ENCODE measurements around the gene GAREM1.
A peak's percentile ranks its signal among the peaks of the same experiment; 100 is the strongest.
"Not testable (repeated sequence)": the region's sequence is repeated elsewhere in the genome, so short reads cannot be mapped to it uniquely, and the experiment has no call there.

The GAREM1 gene

DNA sequence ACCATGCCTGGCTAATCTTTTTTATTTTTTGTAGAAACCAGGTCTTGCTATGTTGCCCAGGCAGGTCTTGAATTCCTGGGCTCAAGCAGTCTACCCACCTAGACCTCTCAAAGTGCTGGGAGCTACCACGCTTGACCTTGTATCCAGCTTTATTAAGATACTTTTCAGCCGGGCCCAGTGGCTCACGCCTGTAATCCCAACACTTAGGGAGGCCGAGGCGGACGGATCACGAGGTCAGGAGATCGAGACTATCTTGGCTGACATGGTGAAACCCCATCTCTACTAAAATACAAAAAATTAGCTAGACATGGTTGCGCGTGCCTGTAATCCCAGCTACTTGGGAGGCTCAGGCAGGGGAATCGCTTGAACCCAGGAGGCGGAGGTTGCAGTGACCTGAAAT is 4.4 kb upstream of the GAREM1 start:
- H3K27me3 ChIP-seq (replicated peaks; ENCODE audit: control insufficient read depth, insufficient read depth, low read length); DNase-seq (ENCODE audit: low read depth); H3K36me3 ChIP-seq (ENCODE audit: control insufficient read depth, insufficient read depth, low read length, severe bottlenecking); H3K4me1 ChIP-seq (ENCODE audit: control insufficient read depth, insufficient read depth, low read length); H3K9me3 ChIP-seq (ENCODE audit: control insufficient read depth, low read length); H3K9ac ChIP-seq (ENCODE audit: low read length); H3K4me3 ChIP-seq (ENCODE audit: low read length): not testable (repeated sequence)

DNA sequence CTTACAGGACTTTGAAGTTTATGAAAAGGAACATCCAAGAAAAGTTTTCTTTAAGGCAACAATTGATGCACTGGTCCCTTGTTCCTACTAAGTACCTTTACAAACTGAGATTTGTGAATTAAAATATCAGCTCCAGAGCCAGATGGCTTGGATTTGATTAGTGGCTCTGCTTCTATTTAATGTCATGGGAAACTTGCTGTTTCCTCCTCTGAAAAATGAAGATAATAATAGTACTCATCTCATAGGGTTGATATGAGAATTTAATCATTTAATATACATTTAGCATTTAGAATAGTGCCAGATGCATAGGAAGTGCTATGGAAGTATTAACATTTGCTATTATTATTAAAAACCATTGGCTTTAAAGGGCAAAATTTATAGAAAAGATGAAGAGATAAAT is 2.6 kb upstream of the GAREM1 start:
- Histone ChIP-seq H3K4me3 (ENCODE audit: low read length) (no peak overlapping the region), H3K27me3 (replicated peaks; ENCODE audit: control insufficient read depth, insufficient read depth, low read length) (no peaks in the 10 kb centered on the region), H3K4me1 (ENCODE audit: control insufficient read depth, insufficient read depth, low read length) (peaks cover 17% of the 10 kb centered on the region), H3K9me3 (ENCODE audit: control insufficient read depth, low read length) (no peaks in the 10 kb centered on the region), H3K9ac (ENCODE audit: low read length) (no peak overlapping the region), H3K36me3 (ENCODE audit: control insufficient read depth, insufficient read depth, low read length, severe bottlenecking) (no peaks in the 10 kb centered on the region)
- DNase-seq (ENCODE audit: low read depth): no peak

DNA sequence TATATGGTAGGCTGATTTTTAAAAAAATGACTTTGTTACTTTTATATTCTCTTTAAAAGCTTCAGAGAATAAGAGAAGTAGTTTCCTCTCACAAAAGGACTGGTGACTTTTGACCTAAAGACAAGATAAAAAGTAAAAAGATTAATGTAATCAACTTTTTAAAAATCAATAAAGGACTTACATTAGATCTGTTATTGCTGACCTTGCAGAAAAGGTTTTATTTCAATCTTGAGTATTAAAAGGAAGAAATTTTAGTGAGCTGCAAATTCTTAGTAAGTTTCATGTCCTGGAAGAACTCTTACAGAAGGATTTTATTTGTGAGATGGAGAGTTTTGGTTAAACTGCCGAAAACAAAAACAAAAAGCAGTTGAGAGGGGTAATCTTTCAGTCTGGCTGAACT is 2.2 kb upstream of the GAREM1 start:
- H3K9ac ChIP-seq (ENCODE audit: low read length): no peak overlapping the region

DNA sequence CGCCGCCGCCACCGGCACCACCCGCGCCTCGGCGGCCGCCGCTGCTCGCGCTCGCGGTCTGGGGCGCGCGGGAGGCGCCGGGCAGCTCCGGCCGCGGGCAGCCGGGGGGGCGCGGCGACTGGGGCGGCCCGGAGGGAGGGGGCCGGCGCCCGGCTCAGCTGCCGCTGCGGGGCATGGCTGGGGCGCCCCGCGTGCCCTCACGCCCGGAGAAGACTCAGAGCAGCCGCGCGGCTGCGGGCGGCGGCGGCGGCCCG is 295 bp downstream of the GAREM1 start:
- Histone ChIP-seq H3K4me3 (ENCODE audit: low read length) (peak overlapping the region; percentile 88), H3K9ac (ENCODE audit: low read length) (peak overlapping the region; percentile 86), H3K27me3 (replicated peaks; ENCODE audit: control insufficient read depth, insufficient read depth, low read length) (no peaks in the 10 kb centered on the region), H3K4me1 (ENCODE audit: control insufficient read depth, insufficient read depth, low read length) (peaks cover 25% of the 10 kb centered on the region), H3K36me3 (ENCODE audit: control insufficient read depth, insufficient read depth, low read length, severe bottlenecking) (no peaks in the 10 kb centered on the region), H3K9me3 (ENCODE audit: control insufficient read depth, low read length) (no peaks in the 10 kb centered on the region)
- no peak for DNase-seq (ENCODE audit: low read depth)

More for the DNA sequence above, 2.2 kb upstream of the GAREM1 start:
- no peaks in the 10 kb centered on the region for H3K36me3 ChIP-seq (ENCODE audit: control insufficient read depth, insufficient read depth, low read length, severe bottlenecking)
- H3K4me3 ChIP-seq (ENCODE audit: low read length): no peak overlapping the region
- H3K27me3 ChIP-seq (replicated peaks; ENCODE audit: control insufficient read depth, insufficient read depth, low read length): no peaks in the 10 kb centered on the region
- H3K9me3 ChIP-seq (ENCODE audit: control insufficient read depth, low read length): no peaks in the 10 kb centered on the region
- peaks cover 21% of the 10 kb centered on the region for H3K4me1 ChIP-seq (ENCODE audit: control insufficient read depth, insufficient read depth, low read length)
- DNase-seq (ENCODE audit: low read depth): no peak

DNA sequence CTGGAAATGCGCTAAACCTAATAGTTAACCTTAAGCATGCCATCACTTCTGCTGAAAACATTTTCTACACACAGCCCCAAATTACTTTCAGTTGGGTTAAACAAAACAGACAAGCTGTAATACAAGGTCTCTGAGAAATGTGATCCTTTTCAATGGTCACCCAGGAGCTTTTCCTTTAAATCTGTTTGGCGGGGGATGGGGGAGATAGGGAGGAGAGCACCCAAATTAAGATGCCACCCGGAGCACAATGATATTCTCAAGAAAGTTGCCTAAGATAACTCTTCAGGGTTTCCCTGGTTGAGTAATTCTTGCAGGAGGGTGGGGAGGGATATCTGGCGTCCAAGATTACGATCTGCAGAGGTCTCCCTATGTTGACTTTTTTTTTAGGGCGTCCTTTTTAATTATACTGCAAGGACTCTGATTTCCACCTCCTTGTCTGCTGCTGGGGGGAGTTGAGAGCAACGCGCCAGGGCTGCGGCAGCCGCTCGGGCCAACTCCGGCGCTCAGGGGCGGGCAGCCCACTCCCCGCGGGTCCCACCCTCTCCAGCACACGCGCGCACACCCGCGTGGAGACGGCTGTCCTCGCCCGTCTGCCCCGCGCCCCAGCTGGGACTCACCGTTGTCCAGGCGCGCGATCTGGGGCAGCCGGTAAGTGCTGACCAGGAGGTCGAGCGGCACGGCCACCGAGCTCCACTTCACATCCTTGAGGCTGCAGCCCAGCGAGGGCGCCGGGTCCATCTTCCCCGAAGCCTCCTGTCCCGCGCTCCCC is 807 bp downstream of the GAREM1 start:
- Histone ChIP-seq H3K27me3 (replicated peaks; ENCODE audit: control insufficient read depth, insufficient read depth, low read length) (no peaks in the 10 kb centered on the region), H3K9me3 (ENCODE audit: control insufficient read depth, low read length) (no peaks in the 10 kb centered on the region), H3K4me1 (ENCODE audit: control insufficient read depth, insufficient read depth, low read length) (peaks cover 25% of the 10 kb centered on the region), H3K4me3 (ENCODE audit: low read length) (peak overlapping the region; percentile 88), H3K9ac (ENCODE audit: low read length) (peak overlapping the region; percentile 86), H3K36me3 (ENCODE audit: control insufficient read depth, insufficient read depth, low read length, severe bottlenecking) (no peaks in the 10 kb centered on the region)
- DNase-seq (ENCODE audit: low read depth): peak; percentile 75

DNA sequence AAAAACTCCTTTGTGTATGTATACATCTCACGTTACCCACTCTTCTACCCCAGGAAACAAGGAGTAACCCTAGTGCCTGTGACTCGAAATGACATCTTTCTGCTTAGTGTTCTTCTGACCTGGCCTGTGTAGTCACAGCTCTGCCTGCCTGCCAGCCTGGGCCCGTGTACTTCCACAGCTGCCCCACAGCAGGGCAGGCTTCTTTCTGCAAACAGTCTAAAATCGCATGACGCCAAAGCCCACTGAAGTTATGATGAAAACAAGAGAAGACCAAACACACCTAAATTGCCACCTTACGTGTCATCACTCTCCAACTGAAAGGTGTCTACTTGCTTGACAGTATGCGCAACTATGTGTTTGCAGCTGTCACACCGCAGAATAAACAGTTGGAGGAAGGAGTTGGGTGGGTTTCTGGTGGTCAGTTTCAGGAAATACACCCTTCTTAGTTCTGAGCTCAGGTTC is 1.5 kb downstream of the GAREM1 start:
- Histone ChIP-seq H3K4me1 (ENCODE audit: control insufficient read depth, insufficient read depth, low read length) (peaks cover 25% of the 10 kb centered on the region), H3K4me3 (ENCODE audit: low read length) (peak overlapping the region; percentile 88), H3K9me3 (ENCODE audit: control insufficient read depth, low read length) (no peaks in the 10 kb centered on the region), H3K36me3 (ENCODE audit: control insufficient read depth, insufficient read depth, low read length, severe bottlenecking) (no peaks in the 10 kb centered on the region), H3K27me3 (replicated peaks; ENCODE audit: control insufficient read depth, insufficient read depth, low read length) (no peaks in the 10 kb centered on the region), H3K9ac (ENCODE audit: low read length) (peak overlapping the region; percentile 86)
- DNase-seq (ENCODE audit: low read depth): peak; percentile 64

DNA sequence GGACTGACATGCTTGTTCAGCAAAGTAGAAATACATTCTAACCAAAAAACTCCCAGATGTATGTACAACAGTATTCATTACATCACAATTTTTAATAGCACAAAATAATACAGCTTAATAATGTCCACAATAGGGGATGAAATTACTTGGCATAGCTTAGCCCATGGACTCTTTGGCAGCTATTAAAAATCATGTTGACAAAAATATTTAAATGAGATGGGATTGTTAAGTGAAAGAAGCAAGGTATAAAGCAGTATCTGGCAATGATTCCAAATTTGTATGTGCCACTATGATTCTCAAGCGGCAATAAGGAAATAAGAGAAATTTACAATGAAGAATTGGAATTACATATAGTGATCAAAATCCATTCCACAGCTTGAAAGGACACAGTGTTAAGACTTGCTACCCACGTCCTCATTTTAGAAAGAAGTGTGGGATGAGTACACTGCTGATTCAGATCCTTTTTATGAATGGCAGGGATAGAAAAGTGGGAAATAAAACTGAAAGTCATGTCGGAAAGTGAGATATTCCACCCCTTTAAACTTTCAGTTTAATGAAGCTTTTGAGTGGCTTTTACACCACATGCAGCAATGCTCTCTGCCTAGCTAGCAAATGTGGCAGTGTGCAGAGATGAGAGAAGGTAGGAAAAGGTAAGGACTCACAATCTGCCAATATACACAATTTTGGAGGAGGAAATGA is 2.4 kb downstream of the GAREM1 start:
- no peak for DNase-seq (ENCODE audit: low read depth)
- Histone ChIP-seq H3K4me3 (ENCODE audit: low read length) (peak overlapping the region; percentile 76), H3K4me1 (ENCODE audit: control insufficient read depth, insufficient read depth, low read length) (peaks cover 25% of the 10 kb centered on the region), H3K36me3 (ENCODE audit: control insufficient read depth, insufficient read depth, low read length, severe bottlenecking) (no peaks in the 10 kb centered on the region), H3K9me3 (ENCODE audit: control insufficient read depth, low read length) (no peaks in the 10 kb centered on the region), H3K9ac (ENCODE audit: low read length) (peak overlapping the region; percentile 44), H3K27me3 (replicated peaks; ENCODE audit: control insufficient read depth, insufficient read depth, low read length) (no peaks in the 10 kb centered on the region)

DNA sequence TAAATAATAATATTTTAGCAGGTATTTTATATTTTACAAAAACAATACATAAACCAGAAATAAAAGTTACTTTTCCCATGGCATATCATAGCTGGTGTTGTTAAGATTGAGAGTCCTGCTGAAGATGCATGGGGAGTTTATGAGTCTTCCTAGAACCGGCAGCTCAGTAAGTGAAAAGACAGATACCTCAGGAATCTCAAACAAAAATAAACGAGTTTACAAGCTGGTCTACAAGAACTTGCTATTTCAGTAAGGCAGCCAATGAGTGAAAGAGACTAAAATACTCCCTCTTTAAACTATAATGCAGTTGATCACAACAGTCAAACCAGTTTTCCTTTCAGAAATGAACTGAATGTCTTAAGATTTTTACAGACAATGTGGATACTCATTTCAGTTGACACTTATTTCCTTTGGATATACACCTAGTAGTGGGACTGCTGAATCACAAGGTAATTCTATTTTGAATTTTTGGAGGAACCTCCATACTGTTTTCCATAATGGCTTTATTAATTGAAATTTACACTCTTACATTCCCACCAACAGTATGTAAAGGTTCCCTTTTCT is 8.9 kb downstream of the GAREM1 start:
- DNase-seq (ENCODE audit: low read depth): peak; percentile 45

DNA sequence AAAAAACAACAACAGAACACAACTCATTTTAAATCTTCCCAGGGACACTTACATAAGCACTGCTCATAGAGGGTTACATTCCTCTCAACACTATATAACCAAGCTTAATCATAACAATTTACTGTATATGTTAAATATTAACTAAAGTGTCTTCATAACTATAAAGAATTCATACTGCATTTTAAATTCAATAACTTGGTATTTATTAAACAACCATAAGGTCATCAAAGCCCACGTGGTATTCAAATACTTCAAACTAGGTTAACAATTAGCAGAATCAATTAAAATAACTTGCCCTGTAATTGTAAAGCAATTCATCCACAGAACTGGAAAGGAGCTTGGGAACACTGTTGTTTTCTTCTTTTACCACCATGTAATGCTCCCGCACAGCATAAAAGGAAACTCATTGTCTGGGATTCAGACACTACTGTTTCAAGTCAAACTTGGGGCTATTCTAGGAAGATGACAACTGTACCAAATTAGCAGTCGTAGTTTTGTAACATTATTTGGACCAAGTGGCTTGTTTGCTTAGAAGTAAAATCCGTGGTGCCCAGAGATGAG is 10.4 kb downstream of the GAREM1 start:
- DNase-seq (ENCODE audit: low read depth): no peak
- H3K9ac ChIP-seq (ENCODE audit: low read length): no peak overlapping the region
- H3K4me3 ChIP-seq (ENCODE audit: low read length): no peak overlapping the region
- no peaks in the 10 kb centered on the region for H3K27me3 ChIP-seq (replicated peaks; ENCODE audit: control insufficient read depth, insufficient read depth, low read length)
- H3K36me3 ChIP-seq (ENCODE audit: control insufficient read depth, insufficient read depth, low read length, severe bottlenecking): no peaks in the 10 kb centered on the region
- H3K9me3 ChIP-seq (ENCODE audit: control insufficient read depth, low read length): no peaks in the 10 kb centered on the region
- H3K4me1 ChIP-seq (ENCODE audit: control insufficient read depth, insufficient read depth, low read length): peaks cover 5% of the 10 kb centered on the region

More for the DNA sequence above, 8.9 kb downstream of the GAREM1 start:
- Histone ChIP-seq H3K4me3 (ENCODE audit: low read length) (no peak overlapping the region), H3K27me3 (replicated peaks; ENCODE audit: control insufficient read depth, insufficient read depth, low read length) (no peaks in the 10 kb centered on the region), H3K4me1 (ENCODE audit: control insufficient read depth, insufficient read depth, low read length) (no peaks in the 10 kb centered on the region), H3K36me3 (ENCODE audit: control insufficient read depth, insufficient read depth, low read length, severe bottlenecking) (no peaks in the 10 kb centered on the region), H3K9me3 (ENCODE audit: control insufficient read depth, low read length) (no peaks in the 10 kb centered on the region), H3K9ac (ENCODE audit: low read length) (no peak overlapping the region)

DNA sequence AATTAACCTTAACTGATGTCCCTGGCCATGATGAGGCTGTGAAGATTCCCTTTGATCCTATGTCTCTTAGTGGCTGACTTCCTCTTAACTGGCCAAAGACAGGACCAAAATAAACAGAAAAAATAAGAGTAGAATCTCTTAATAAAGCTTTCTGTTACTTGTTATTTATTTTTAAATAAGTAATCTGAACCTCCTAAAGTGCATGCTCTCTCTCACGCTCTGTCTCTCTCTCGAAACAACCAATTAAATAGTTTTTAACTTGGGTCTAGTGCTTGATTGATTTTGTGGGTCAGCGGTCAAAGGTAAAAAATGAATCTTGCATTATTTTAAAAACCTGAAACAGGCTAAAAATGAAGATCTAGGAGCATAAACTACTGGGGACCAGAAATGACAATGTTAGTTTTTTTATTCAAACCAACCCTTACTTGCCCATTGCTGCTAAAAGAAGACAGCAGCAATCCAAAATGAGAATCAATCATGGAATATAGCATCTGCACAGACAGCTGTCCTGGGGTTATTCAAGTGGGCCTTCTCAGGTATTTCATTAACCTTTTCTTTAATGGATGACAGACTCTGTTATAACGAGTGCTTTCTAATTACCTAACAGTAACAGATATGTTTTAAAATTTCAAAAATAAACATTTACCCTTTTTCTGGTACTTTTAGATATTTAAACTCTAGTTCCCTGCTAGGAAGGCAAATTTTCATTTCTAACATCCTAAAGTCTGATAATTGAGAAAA is 11.2 kb downstream of the GAREM1 start:
- no peaks in the 10 kb centered on the region for H3K27me3 ChIP-seq (replicated peaks; ENCODE audit: control insufficient read depth, insufficient read depth, low read length)
- no peaks in the 10 kb centered on the region for H3K9me3 ChIP-seq (ENCODE audit: control insufficient read depth, low read length)
- H3K9ac ChIP-seq (ENCODE audit: low read length): no peak overlapping the region
- H3K36me3 ChIP-seq (ENCODE audit: control insufficient read depth, insufficient read depth, low read length, severe bottlenecking): no peaks in the 10 kb centered on the region
- H3K4me1 ChIP-seq (ENCODE audit: control insufficient read depth, insufficient read depth, low read length): peaks cover 13% of the 10 kb centered on the region
- H3K4me3 ChIP-seq (ENCODE audit: low read length): no peak overlapping the region
- no peak for DNase-seq (ENCODE audit: low read depth)

DNA sequence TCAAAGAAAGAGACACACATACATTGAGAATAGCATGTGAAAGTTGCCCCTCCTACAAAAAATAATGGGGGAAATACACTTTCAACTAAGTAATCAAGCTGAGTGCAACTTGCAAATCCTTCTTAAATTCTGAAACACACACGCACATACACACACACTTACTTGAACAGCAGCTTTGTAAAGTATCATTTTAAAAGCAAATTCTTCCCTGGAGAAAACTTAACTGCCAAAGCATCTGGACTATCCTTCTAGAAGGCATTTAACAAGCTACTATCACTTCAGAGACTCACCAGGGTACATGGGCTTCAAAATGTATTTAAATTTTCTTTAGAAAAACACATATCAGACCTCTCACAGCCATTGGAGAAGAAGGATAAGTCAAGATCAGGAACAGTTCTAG is 15.3 kb downstream of the GAREM1 start:
- Histone ChIP-seq H3K9ac (ENCODE audit: low read length) (no peak overlapping the region), H3K9me3 (ENCODE audit: control insufficient read depth, low read length) (no peaks in the 10 kb centered on the region), H3K36me3 (ENCODE audit: control insufficient read depth, insufficient read depth, low read length, severe bottlenecking) (no peaks in the 10 kb centered on the region), H3K4me3 (ENCODE audit: low read length) (no peak overlapping the region), H3K4me1 (ENCODE audit: control insufficient read depth, insufficient read depth, low read length) (peaks cover 29% of the 10 kb centered on the region), H3K27me3 (replicated peaks; ENCODE audit: control insufficient read depth, insufficient read depth, low read length) (no peaks in the 10 kb centered on the region)
- no peak for DNase-seq (ENCODE audit: low read depth)

Data from adipocyte (in vitro differentiated cells).